HUDEP-2 (cell line): ENCODE data around the gene GOLGA8R.
"Not testable (repeated sequence)": the region's sequence is repeated elsewhere in the genome, so short reads cannot be mapped to it uniquely, and the experiment has no call there.

ENCODE experiments used
- DNase-seq, 76 experiments: peaks; one replicate each; lab custom pipeline; 2025; ENCODE audit not compliant: unreplicated experiment in 76 of 76; lab: John Stamatoyannopoulos, UW

The GOLGA8R gene

GRCh38 chr15:30414160-30414559, at the start of gene GOLGA8R:
TSS of gene GOLGA8R (minus strand) at chr15:30414260. CDS start at chr15:30414162, 98 bp downstream.
- not testable (repeated sequence) for DNase-seq

DNA sequence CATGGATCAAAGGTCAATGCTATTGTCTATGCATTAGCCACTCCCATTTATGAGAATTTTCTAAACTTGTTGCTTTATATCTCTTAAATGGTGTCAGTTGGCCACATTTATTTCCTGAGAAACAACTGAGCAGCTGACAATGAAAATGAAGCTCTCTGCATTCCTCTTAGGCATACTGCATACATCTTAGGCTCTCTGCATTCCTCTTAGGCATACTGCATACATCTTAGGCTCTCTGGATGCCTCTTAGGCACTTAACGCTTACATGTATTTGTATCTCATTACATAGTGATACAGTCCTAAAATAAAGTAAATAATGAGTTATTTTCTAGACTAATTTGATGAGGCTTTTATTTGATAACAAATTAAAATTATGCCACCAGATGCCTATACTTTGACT, 49.8 kb upstream of the GOLGA8R start:
- DNase-seq = not testable (repeated sequence)

GRCh38 chr15:30462176-30462575, 48.1 kb upstream of the GOLGA8R start:
- DNase-seq = not testable (repeated sequence)

- DNase-seq = not testable (repeated sequence)
These were observed 38.6 kb upstream of the GOLGA8R start for GRCh38 chr15:30452702-30453101.

GRCh38 chr15:30438348-30438747, 24.3 kb upstream of the GOLGA8R start:
- DNase-seq = not testable (repeated sequence)

GRCh38 chr15:30435878-30436277, 21.8 kb upstream of the GOLGA8R start:
- DNase-seq = not testable (repeated sequence)

DNA sequence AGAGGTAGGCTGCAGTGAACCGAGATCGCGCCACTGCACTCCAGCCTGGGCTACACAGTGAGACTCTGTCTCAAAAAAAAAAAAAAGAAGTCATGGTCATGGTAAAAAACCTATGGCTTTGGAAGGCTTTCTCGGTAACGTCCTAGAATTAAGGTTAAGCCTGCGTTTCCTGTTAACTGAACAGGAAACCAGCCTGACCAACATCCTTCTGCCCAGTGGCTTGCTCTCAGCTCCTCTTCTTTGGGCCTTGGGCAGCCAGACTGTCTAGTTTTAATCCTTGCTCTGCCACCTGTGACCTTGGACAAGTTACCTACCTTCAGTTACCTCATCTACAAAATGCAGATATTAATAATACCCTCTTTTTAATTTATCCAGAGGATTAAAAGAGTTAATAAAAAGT, 6.7 kb upstream of the GOLGA8R start:
- not testable (repeated sequence) for DNase-seq

DNA sequence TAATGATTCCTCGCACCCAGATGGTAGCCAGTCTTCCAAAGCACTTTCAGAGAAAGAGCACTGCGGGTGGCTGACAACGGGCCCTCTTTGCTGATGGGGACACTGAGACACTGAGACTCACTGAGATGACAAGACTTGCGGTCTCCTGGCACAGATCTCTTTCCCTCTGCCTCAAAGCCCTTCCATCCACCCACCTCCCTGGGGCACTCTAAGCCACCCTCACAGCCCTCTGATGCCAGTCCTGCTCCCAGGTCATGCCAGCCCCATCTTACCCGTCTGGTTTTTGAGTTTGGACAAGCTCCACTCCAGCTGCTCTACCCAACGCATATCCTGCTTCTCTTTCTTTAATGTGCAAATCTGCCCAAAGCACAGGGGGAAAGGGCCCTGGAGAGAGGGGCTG, 6.4 kb downstream of the GOLGA8R start:
- DNase-seq = not testable (repeated sequence)

DNA sequence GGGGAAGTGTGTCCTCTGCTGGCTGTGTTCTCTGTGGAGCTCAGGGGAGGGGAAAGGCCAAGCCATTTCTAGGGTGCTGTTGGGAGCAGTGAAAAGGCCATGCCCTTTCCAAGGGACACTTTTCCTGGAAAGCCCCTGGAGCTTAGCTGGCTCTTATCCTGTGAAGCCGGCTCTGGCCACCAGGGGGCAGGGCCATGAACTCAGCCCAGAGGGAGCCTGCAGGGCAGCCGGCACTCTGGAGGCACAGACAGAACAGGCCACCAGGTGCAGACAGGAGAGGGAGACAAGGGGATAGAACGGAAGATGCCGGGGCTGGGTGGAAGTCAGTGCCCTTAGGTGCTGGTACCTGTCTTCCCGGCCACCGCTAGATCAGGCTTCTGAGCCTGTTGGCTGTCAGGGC, 15.1 kb downstream of the GOLGA8R start:
- not testable (repeated sequence) for DNase-seq

DNA sequence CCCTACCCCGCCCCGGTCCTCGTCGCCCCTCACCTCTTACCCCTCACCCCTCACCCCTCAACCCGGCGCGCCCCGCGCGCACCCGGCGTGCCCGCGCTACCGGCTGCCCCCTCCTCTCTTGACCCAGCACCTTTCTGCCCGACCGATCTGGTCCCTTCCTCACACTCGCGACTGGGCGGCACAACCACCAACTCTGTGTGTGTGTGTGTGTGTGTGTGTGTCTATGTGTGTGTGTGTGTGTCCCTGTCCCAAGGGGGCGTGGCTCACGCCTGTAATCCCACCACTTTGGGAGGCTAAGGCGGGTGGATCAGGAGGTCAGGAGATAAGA, 20.4 kb downstream of the GOLGA8R start:
- DNase-seq = not testable (repeated sequence)

DNA sequence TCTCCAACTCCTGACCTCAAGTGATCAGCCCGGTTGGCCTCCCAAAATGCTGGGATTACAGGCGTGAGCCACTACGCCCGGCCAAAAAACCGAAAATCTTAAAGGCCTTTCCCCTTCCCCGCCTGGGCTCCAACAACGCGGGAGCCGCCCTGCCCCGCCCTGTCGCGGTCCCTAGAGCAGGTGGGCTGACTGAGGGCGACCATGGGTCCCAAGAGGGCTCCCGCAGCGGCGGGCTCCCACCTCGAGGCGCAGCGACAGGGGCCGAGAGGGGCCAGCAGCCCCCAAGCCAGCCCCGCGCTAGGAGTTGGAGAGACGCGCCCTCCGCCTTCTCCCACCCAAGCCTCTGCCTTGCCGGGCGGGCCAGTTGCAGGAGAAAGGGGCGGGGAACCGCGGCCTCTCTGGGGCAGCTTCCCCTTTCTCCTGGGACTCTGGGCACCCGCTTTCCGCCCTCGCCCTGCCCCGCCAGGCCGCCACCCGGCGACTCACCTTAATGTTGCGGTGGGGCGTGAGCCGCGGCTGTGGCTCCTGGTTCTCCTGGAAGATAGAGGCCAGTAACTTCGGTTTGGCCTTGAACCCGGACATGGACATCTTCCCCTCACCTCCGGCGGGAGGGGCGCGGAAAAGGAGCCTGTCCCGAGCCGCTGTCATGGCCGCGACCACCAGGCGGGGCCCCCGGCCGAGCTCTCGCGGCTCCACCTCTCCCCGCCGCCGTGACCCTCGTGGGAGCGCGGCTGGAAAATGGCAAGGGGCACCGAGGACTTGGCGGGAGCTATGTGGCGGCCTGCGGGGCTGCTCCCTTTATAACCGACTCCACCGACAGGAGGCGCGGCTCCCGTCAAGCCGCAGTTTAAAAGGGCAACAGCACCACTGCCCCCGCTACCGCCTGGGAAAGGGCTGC, 21.0 kb downstream of the GOLGA8R start, which contains the start of gene CHRFAM7A:
Gene CHRFAM7A, minus strand, starts transcription at position 775 of the 898 bp plus-strand sequence. CDS start 10,189 bp downstream, outside the sequence.
- DNase-seq = not testable (repeated sequence)

DNA sequence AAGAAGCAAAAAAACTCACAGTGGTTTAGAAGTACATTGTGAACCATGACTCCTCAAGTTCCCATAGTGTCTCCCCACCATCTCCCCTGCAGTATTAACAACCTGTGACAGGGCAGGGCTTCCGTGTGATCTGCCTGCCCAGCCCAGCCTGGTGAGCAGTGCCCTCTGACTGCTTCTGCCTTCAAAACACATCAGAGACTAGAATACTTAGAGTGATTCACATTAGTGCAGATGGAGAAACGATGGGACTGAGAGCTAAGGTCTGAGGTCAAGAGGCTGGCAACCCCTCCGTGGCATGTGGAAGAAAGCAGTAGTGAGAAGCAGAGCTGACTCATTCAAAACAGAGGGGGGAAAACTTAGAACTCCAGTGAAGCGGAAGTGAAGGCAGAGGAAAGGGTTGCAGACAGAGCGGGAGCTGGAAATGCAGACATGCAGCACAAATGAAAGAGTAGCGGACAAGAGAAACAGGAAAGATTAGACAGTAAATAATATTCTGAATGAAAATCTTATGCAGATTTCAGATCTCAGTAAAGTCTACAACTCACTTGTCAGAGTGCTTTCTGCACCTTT, 27.7 kb downstream of the GOLGA8R start:
- DNase-seq = not testable (repeated sequence)

- DNase-seq = not testable (repeated sequence)
These were observed 37.0 kb downstream of the GOLGA8R start for GRCh38 chr15:30377082-30377413.

DNA sequence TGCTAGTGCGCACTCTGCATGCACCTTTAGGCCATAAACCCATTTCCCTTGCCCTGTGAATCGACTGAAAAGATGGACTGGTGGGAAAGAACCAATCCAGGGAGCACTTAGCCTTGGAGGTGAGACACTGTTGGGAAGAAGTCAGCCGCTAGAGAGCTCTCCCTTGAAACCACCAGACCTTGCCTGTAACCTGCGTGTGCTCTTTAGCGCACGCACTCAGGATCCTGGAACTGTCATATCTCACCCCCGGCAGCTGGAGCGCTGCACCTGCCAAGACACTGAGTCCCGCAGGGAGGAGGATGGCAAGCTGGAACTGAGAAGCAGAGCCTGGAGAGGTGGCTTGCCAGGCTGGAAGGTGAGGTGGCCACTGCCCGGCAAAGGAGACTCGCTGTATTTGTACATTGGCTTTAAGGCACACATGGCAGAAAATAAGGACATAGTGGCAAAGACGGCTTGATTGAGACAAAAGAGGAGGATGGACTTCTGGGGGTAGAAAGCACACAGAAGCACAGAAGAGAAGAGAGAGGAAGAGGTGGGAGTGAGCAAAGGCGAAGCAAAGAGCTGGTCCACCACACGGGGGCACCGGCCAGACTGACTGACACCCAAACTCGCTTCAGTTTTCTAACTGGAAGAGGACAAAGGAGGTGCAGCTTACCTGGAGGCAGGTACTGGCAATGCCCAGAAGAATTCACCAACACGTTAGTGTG, 37.5 kb downstream of the GOLGA8R start:
- DNase-seq = not testable (repeated sequence)

GRCh38 chr15:30375872-30376271, 38.2 kb downstream of the GOLGA8R start:
- DNase-seq = not testable (repeated sequence)

DNA sequence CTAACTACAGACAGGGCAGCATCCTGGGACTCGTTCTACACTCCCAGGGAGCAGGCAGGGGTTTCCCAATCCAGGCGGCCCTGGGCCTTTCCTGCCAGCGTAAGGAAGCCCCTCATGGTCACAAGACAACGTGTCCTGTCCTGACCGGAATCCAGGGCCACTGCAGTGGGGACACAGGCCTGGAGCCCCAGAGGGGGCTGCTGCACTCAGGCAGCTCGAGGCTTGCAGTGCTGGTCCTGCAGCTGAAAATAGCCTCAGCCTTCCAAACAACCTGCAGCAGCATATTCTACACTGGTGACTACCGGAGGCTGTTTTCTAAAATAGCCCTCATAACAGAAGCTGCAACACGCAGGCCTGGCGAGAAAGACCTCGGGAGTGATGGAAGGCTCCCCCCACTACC, 39.2 kb downstream of the GOLGA8R start:
- not testable (repeated sequence) for DNase-seq

GRCh38 chr15:30368271-30368670, 45.8 kb downstream of the GOLGA8R start:
- DNase-seq = not testable (repeated sequence)

DNA sequence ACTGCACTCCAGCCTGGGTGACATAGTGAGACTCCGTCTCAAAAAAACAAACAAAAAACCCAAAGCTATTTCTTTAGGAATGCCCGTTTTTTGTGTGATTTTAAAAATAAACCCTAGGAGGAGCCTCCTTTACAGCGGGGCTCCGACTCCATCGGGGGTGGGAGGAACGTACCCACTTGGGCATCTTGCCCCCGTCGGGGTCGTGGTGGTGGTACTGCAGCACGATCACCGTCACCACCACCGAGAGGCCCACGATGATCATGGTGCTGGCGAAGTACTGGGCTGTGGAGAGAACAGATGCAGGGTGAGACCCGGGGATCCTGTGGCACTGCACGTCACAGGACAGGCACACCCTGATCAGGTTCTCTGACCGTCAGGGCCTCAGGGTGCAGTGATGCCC, 46.8 kb downstream of the GOLGA8R start:
- DNase-seq = not testable (repeated sequence)

GRCh38 chr15:30361404-30361803, 52.7 kb downstream of the GOLGA8R start:
- not testable (repeated sequence) for DNase-seq

DNA sequence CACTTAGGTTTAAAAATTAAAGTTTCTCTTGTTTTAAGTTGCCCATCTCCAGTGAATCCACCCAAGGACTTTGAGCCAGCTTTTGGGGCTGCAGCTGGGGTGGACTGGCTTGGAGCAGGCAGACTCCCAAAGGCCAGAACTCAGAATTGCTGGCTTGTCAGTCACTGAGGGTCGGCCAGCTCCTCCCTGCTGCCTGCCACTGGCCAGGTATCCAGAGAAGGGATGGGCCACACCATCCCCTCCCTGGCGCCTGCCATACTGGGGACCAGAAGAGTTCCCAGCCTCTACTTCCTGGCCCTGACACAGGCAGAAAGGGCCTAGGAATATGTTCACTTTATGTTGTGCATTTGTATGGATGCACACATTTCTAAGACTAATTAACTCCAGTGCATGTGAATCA, 53.1 kb downstream of the GOLGA8R start:
- not testable (repeated sequence) for DNase-seq

GRCh38 chr15:30355043-30355442, 59.0 kb downstream of the GOLGA8R start:
- not testable (repeated sequence) for DNase-seq
